ENCODE data around the gene TASP1.
A peak's percentile ranks its signal among the peaks of the same experiment; 100 is the strongest.
"Not testable (repeated sequence)": the region's sequence is repeated elsewhere in the genome, so short reads cannot be mapped to it uniquely, and the experiment has no call there.

Gene TASP1

DNA sequence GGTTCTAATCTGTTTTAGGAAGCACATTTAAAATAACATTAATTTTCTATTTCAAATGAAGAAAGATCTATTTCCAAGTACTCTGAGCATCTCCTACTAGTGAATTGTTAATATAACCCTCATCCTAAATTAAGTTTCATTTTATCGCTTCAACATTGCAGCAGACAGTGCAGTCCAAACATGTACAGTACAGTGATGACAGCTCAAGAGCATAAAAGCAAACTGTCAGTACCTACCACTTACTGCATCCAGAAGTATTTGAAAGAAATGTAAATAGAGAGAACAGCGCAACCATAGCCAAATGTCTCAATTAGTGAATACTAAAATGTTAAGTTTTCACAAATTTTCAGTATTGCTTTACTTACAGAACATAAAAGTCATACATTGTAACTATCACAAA lies 238.3 kb downstream of the TASP1 start:
- DNase-seq (ENCODE audit: low spot score), result no peak

- DNase-seq (ENCODE audit: low spot score), result no peak
Measured at GRCh38 chr20:13397300-13397724, 241.4 kb downstream of the TASP1 start.

GRCh38 chr20:13396826-13397225 lies 241.9 kb downstream of the TASP1 start:
- DNase-seq (ENCODE audit: low spot score), result no peak

DNA sequence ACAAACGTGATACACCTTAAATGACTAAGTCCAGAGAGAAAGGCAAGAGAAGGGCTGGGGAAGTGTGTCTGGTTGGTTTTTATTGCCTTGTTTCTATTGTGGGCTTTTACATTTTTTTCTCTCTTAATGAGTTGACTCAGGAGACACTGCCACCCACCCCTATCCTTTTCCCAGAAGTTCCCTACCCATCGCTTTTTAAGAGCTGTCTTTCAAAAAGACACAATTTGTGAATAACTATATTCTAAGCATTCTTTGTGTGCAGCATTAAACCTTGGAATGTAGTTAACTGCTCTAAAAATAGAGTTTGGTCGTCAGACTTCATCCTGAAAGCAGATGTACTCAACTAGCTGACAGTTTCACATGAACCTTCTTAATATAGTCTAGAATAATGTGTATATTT lies 242.7 kb downstream of the TASP1 start:
- DNase-seq (ENCODE audit: low spot score), result peak; percentile 28

GRCh38 chr20:13395232-13395631 lies 243.5 kb downstream of the TASP1 start:
- no peak for DNase-seq (ENCODE audit: low spot score)

DNA sequence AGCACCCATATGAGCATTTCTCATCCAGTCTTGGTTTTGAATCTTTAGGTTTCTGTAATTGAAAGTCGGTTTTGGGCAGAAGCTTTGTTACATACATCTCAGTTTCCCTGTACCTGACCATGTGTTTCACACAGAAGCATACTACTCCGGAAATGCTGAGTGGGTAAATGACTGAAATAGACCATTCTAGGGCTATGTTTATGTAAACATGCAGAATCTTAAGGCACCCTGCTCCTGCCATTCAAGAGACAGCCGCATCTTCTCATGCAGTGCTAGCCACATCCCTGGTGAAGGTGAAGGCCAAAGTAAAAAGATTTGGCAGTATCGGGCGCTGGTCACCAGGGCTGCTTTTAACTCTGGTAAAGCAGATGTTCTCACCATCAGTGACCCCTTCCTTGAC lies 246.3 kb downstream of the TASP1 start:
- no peak for DNase-seq (ENCODE audit: low spot score)

DNA sequence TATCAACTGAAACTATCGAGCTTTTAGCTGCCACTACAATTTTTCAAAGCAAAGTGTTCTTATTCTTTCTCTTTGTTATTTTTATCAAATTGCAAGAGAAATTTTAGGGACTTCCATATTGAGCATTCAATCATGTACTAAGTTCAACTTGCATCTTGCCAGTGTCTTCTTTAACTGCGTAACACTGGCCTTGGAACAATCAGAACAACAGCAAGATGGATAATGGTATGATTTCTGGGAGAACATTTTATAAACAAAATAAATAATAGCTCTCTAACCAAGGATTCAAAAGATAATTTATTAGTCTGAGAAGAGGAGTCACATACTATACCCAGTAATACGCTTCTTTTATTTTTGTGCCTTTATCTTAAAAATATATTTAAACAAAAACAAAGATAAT lies 249.6 kb downstream of the TASP1 start:
- DNase-seq (ENCODE audit: low spot score), result no peak

GRCh38 chr20:13384132-13384531 lies 254.6 kb downstream of the TASP1 start:
- DNase-seq (ENCODE audit: low spot score), result no peak

GRCh38 chr20:13382786-13383185 lies 255.9 kb downstream of the TASP1 start:
- DNase-seq (ENCODE audit: low spot score), result no peak

DNA sequence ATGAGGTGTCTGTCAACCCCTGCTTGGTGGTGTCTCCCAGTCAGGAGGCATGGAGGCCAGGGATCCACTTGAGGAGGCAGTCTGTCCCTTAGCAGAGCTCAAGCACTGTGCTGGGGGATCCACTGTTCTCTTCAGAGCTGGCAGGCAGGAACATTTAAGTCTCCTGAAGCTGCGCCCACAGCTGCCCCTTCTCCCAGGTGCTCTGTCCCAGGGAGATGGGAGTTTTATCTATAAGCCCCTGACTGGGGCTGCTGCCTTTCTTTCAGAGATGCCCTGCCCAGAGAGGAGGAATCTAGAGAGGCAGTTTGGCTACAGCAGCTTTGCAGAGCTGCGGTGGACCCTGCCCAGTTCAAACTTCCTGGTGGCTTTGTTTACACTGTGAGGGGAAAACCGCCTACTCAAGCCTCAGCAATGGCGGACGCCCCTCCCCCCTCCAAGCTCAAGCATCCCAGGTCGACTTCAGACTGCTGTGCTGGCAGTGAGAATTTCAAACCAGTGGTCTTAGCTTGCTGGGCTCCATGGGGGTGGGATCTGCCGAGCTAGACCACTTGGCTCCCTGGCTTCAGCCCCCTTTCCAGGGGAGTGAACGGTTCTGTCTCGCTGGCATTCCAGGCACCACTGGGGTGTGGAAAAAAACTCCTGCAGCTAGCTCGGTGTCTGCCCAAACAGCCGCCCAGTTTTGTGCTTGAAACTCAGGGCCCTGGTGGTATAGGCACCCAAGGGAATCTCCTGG lies 258.1 kb downstream of the TASP1 start:
- DNase-seq (ENCODE audit: low spot score), result not testable (repeated sequence)

GRCh38 chr20:13373400-13373799 lies 265.3 kb downstream of the TASP1 start:
- no peak for DNase-seq (ENCODE audit: low spot score)

GRCh38 chr20:13364278-13365170 lies 274.2 kb downstream of the TASP1 start:
- no peak for DNase-seq (ENCODE audit: low spot score)

DNA sequence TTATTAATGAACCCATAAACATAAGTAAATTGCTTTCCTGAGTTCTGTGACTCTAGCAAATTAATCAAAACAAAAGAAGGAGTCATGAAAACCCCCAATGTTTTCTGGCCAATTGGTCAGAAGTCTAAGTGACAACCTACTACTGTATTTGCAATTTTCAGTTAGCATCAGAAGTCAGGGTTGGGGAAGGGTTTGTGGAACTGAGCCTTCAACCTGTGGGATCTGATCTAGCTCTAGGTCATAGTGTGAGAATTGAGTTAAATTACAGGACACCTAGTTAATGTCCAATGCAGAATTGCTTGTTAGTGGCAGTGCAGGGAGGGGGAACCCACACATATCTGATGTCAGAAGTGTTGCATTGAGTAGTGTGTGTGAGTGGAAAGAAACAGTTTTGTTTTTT lies 275.3 kb downstream of the TASP1 start:
- no peak for DNase-seq (ENCODE audit: low spot score)

DNA sequence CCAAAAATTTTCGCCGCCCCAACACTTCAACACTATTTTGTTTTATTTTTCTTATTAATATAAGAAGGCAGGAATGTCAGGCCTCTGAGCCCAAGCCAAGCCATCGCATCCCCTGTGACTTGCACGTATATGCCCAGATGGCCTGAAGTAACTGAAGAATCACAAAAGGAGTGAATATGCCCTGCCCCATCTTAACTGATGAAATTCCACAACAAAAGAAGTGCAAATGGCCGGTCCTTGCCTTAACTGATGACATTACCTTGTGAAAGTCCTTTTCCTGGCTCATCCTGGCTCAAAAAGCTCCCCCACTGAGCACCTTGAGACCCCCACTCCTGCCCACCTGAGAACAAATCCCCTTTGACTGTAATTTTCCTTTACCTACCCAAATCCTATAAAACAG lies 276.6 kb downstream of the TASP1 start:
- not testable (repeated sequence) for DNase-seq (ENCODE audit: low spot score)

GRCh38 chr20:13358936-13359335 lies 279.8 kb downstream of the TASP1 start:
- DNase-seq (ENCODE audit: low spot score), result not testable (repeated sequence)

- DNase-seq (ENCODE audit: low spot score), result not testable (repeated sequence)
Measured at GRCh38 chr20:13357782-13358181, 280.9 kb downstream of the TASP1 start.

GRCh38 chr20:13356591-13356990 lies 282.1 kb downstream of the TASP1 start:
- no peak for DNase-seq (ENCODE audit: low spot score)

DNA sequence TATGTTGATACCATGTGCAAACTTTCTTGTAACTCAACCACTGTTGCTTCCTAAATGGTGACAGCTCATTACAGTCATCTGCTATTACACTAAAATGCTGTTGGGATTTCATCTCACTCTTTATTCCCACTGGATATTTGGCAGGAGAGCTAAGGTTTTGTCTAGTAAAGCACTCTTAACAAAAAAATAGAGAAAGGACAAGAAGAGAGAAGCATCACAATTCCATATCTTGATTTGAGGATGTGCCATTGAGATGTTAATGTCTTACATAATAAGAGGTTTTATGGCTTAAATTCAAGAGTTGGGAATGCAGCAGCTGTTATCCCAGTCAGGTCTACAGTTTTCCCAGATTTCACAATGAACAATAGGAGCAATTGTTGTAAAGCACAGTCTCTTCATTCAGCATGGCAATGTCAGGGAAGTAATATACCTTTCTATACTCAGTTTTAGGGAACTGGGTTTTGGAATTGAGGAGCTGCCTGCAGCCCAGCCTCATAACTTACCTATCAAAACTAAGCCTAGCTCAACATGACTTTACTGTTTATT lies 282.7 kb downstream of the TASP1 start:
- peak; percentile 50 for DNase-seq (ENCODE audit: low spot score)

- DNase-seq (ENCODE audit: low spot score), result no peak
Measured at GRCh38 chr20:13355411-13355810, 283.3 kb downstream of the TASP1 start.

DNA sequence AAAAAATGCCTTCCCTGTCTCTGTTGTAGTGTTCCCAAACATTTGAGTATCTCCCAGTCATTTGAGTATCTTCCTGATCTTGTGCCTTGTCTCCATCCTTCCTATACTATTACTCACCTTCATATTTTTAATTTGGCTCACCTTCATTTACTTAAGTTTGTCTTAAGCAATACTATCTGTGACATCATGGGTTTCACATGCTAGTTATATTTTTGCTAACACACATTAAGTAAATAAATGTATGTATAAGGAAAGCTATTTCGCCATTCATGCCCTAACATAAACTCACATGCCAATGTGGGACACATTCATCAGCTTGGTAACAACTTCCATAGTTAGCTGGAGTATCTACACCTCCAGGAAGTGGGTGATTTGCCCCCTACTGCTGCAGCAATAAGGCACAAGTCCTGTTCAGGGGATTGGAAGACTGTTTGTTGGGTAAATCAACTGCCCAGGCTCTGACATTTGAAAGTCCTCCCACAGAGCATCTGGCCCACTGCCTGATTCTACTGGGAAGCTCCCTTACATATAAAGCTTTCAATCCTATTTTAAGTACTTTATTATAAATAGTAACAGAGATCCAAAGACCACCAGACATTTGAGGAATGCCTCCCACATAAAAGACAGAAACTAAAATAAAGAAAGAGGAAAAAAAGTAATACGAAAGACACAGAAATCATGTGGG lies 285.3 kb downstream of the TASP1 start:
- DNase-seq (ENCODE audit: low spot score), result no peak

GRCh38 chr20:13349235-13349604 lies 289.5 kb downstream of the TASP1 start:
- DNase-seq (ENCODE audit: low spot score), result no peak

Measured in COLO829 (cell line).